Vagina (tissue), 2 donors: ENCODE results near the gene SIGLECL1. TPM values are rescaled to one million over a fixed set of nuclear protein-coding genes. Genes with fewer than 3 reads are reported as not detected.

Source experiments
- DNase-seq, 2 donors: peaks; one replicate each; pipeline ENCODE4 v3.0.0-alpha.2; 2017; ENCODE audit errors: extremely low spot score in 2 of 2
- H3K27ac ChIP-seq: fragments of 200-600 bp; sonication (generic); one replicate; pipeline ENCODE4 v1.5.1; 2019
- H3K27me3 ChIP-seq: fragments of 200-600 bp; sonication (generic); one replicate; pipeline ENCODE4 v1.5.1; 2019
- H3K36me3 ChIP-seq, 2 donors: fragments of 200-600 bp; sonication (generic); one replicate each; pipeline ENCODE4 v1.5.1; 2017 to 2019
- H3K4me1 ChIP-seq: fragments of 200-600 bp; sonication (generic); one replicate; pipeline ENCODE4 v1.5.1; 2019
- H3K4me3 ChIP-seq, 2 donors: fragments of 200-600 bp; sonication (generic); 1 replicate in 1 of 2; 2 replicates in 1 of 2; pipeline ENCODE4 v1.5.1; 2016 to 2019
- H3K9me3 ChIP-seq: fragments of 200-600 bp; sonication (generic); one replicate; pipeline ENCODE4 v1.5.1; 2019
- POLR2A ChIP-seq, 2 donors: fragments of 450-650 bp; IDR thresholded peaks; one replicate each; pipeline ENCODE4 v1.6.1; 2017; ENCODE audit warnings: antibody characterized with exemption in 2 of 2, mild to moderate bottlenecking in 2 of 2, moderate library complexity in 2 of 2
- POLR2AphosphoS5 ChIP-seq, 2 donors: sonication (generic); formaldehyde crosslinking; IDR thresholded peaks; one replicate each; pipeline ENCODE4 v1.9.0; 2017; ENCODE audit warnings: antibody characterized with exemption in 2 of 2, mild to moderate bottlenecking in 2 of 2, low read depth in 1 of 2; ENCODE audit not compliant: insufficient read depth in 1 of 2
- intact Hi-C: fragments of 100-400 bp; cut with DNase I; formaldehyde crosslinking; loops from one replicate; pipeline ENCODE4 v1.15.1; 2023
- total RNA-seq: library from RNA; depleted of rRNA; stranded (reverse); fragments of >200 nt; gene quantifications from one replicate; pipeline ENCODE4 v1.2.3, GENCODE V29; 2016
- TF ChIP-seq, protein P1 (sequence below), 3 experiments: fragments of 450-650 bp in 2 of 3; fragments of 200-600 bp in 1 of 3; sonication (generic) in 1 of 3; IDR thresholded peaks; one replicate each; pipeline ENCODE4 v1.5.1; 2017 to 2019; ENCODE audit warnings: antibody characterized with exemption in 3 of 3, mild to moderate bottlenecking in 2 of 3, moderate library complexity in 2 of 3

SIGLECL1 gene
- total RNA-seq, 1 donor from 2014 or later, result not detected

DNA sequence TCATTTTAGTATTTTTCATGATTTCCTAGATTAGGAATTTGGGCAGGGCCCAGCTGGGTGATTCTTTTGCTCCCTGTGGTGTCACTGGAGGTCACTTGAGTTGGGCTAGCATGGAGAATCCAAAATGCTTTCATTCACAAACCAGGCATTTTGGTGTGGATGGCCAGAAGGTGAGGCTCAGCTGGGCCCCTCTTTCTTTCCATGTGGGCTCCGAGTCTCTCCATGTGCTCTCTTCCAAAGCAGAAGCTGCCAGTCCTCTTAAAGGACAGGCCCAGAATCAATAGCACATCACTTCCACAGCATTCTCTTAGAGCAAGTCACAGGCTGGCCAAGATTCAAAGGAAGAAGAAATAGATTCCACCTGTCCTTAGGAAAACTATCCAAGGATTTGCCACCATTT, 38.8 kb downstream of the SIGLECL1 start:
- no peaks in the 10 kb centered on the region for H3K4me1 ChIP-seq
- TF ChIP-seq, protein P1, sequence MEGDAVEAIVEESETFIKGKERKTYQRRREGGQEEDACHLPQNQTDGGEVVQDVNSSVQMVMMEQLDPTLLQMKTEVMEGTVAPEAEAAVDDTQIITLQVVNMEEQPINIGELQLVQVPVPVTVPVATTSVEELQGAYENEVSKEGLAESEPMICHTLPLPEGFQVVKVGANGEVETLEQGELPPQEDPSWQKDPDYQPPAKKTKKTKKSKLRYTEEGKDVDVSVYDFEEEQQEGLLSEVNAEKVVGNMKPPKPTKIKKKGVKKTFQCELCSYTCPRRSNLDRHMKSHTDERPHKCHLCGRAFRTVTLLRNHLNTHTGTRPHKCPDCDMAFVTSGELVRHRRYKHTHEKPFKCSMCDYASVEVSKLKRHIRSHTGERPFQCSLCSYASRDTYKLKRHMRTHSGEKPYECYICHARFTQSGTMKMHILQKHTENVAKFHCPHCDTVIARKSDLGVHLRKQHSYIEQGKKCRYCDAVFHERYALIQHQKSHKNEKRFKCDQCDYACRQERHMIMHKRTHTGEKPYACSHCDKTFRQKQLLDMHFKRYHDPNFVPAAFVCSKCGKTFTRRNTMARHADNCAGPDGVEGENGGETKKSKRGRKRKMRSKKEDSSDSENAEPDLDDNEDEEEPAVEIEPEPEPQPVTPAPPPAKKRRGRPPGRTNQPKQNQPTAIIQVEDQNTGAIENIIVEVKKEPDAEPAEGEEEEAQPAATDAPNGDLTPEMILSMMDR (IDR thresholded peaks at IDR 0.05), result no peak
- no peak for TF ChIP-seq POLR2AphosphoS5 (IDR thresholded peaks at IDR 0.05; ENCODE audit: insufficient read depth in 1 of 2, low read depth in 1 of 2)
- no peak for TF ChIP-seq POLR2A (IDR thresholded peaks at IDR 0.05)
- no peaks in the 10 kb centered on the region for H3K27me3 ChIP-seq
- no peak overlapping the region for H3K4me3 ChIP-seq
- no peaks in the 10 kb centered on the region for H3K36me3 ChIP-seq
- no peaks in the 10 kb centered on the region for H3K9me3 ChIP-seq
- DNase-seq, result no peak
- no peak overlapping the region for H3K27ac ChIP-seq
- intact Hi-C loops, result no loop called here

DNA sequence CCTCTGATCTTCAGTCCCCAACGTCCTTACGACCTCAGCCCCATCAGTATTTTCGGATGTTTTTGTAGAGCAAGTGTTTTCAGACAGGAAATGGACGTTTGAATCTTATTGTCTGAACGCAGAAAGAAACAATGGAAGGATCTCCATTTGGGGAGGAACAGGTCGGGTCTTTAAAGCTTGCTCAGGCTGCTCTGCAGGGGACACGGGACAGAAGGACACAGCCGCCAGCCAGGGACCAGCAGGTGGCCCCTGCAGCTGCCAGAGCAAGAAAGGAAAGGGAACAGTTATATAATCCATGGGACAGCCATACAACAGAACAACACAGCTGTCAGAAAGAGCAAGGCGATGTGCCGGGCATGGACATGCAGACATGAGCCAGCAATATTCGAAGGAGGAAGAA, 42.1 kb downstream of the SIGLECL1 start:
- TF ChIP-seq POLR2A (IDR thresholded peaks at IDR 0.05) (no peak), POLR2AphosphoS5 (IDR thresholded peaks at IDR 0.05; ENCODE audit: insufficient read depth in 1 of 2, low read depth in 1 of 2) (no peak)
- TF ChIP-seq, protein P1 (IDR thresholded peaks at IDR 0.05), result no peak
- no peaks in the 10 kb centered on the region for H3K9me3 ChIP-seq
- intact Hi-C loops, result no loop called here
- H3K36me3 ChIP-seq, result no peaks in the 10 kb centered on the region
- DNase-seq, result no peak
- no peak overlapping the region for H3K4me3 ChIP-seq
- H3K27ac ChIP-seq, result no peak overlapping the region
- H3K4me1 ChIP-seq, result no peaks in the 10 kb centered on the region
- H3K27me3 ChIP-seq, result no peaks in the 10 kb centered on the region

DNA sequence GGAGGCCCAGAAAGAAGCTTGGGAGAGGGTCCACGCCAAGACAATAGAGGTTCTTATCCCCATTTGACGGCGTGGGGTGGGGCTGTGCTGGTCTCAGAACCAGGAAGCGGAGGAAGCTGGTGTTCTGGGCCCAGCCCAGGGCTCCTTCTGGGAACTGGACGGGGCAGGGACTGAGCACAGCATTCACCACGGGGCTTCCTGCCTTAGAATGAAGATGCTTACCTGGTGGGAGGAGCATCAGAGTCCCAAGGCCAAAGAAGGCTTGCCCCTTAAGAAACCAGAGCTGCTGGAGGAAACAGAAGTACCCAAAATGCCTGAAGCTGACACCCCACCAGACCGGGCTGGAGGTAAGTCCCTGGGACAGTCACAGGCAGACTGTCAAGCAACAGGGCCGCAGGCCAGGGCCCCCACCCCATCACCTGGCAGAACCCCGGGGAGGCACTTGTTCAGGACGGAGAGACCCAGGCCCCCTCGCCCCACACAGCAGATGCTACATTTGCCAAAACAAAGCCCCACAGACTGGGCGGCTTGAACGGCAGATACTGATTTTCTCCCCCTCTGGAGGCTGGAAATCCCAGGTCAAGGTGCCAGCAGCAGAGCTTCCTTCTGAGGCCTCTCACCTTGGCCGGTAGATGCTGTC, 42.8 kb downstream of the SIGLECL1 start:
- Histone ChIP-seq H3K4me3 (no peak overlapping the region), H3K36me3 (no peaks in the 10 kb centered on the region), H3K27ac (no peak overlapping the region), H3K4me1 (no peaks in the 10 kb centered on the region), H3K27me3 (no peaks in the 10 kb centered on the region), H3K9me3 (no peaks in the 10 kb centered on the region)
- DNase-seq, result no peak
- TF ChIP-seq POLR2AphosphoS5 (IDR thresholded peaks at IDR 0.05; ENCODE audit: insufficient read depth in 1 of 2, low read depth in 1 of 2) (no peak), POLR2A (IDR thresholded peaks at IDR 0.05) (no peak)
- TF ChIP-seq, protein P1 (IDR thresholded peaks at IDR 0.05), result no peak
- intact Hi-C loops, result no loop called here

DNA sequence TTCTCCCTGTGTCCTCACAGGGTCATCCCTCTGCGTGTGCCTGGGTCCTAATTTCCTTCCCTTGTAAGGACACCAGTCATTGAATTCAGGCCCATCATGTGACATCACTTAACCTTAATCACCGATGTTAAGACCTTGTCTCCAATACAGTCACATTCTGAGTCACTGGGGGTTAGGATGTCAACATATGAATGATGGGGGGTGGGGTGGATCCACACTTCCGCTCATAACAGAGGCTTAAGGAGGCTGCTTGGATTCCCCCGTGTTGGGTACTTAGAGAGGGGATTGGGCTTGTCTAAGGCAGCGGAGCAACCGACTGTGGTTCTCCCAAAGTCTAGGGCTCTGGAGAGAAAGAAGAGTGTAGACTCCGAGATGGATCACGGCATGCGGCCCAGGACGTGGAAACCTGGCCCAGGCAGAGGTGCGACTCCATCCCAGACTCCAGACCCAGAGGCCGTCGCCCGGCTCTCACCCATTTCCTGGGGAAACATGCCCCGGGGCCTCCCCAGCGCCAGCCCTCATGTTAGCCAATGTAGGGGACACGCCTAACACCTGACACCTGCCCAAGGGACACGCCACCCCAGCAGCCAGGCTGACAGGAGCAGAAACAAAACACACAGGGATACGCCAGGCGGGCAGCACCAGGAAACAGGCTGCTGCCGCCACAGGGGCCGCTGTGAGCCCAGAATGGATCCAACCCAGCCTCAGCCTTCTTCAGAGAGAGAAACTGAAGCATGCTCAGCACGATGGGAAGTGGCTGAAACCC, 43.5 kb downstream of the SIGLECL1 start:
- no peaks in the 10 kb centered on the region for H3K27me3 ChIP-seq
- no peak overlapping the region for H3K4me3 ChIP-seq
- no peaks in the 10 kb centered on the region for H3K36me3 ChIP-seq
- no peaks in the 10 kb centered on the region for H3K9me3 ChIP-seq
- intact Hi-C loops, result no loop called here
- no peak overlapping the region for H3K27ac ChIP-seq
- DNase-seq, result no peak
- H3K4me1 ChIP-seq, result no peaks in the 10 kb centered on the region
- no peak for TF ChIP-seq POLR2AphosphoS5 (IDR thresholded peaks at IDR 0.05; ENCODE audit: insufficient read depth in 1 of 2, low read depth in 1 of 2)
- TF ChIP-seq, protein P1 (IDR thresholded peaks at IDR 0.05), result no peak
- TF ChIP-seq POLR2A (IDR thresholded peaks at IDR 0.05), result no peak

DNA sequence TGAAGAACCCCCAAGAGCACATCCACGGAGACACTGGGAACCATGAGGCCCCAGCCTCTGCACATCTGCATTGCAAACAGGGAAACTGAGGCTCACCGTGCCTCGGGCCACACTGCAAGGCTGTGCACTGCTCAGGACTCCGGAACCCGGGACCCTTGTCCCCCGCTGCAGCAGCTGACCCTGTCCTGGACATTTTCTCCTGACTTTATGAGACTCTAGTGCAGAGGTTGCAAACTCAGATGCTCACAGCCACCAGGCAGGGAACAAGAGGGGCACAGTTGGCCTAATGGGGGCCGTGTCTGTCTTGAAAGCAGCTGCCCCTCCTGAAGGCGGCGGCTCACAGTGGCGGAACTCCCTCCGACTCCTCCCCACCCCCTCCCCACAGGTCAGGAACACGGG, 44.1 kb downstream of the SIGLECL1 start:
- H3K4me1 ChIP-seq, result no peaks in the 10 kb centered on the region

More for the DNA sequence above, 44.1 kb downstream of the SIGLECL1 start:
- Histone ChIP-seq H3K4me3 (no peak overlapping the region), H3K36me3 (no peaks in the 10 kb centered on the region), H3K27me3 (no peaks in the 10 kb centered on the region), H3K9me3 (no peaks in the 10 kb centered on the region), H3K27ac (no peak overlapping the region)
- TF ChIP-seq POLR2AphosphoS5 (IDR thresholded peaks at IDR 0.05; ENCODE audit: insufficient read depth in 1 of 2, low read depth in 1 of 2) (no peak), POLR2A (IDR thresholded peaks at IDR 0.05) (no peak)
- TF ChIP-seq, protein P1 (IDR thresholded peaks at IDR 0.05), result no peak
- intact Hi-C loops, result no loop called here
- no peak for DNase-seq
